GM19438 (cell line): ENCODE data around the gene EVPLL.
"Not testable (repeated sequence)": the region's sequence is repeated elsewhere in the genome, so short reads cannot be mapped to it uniquely, and the experiment has no call there.

Experiments used
- ATAC-seq: cut with Tn5 transposase; IDR thresholded peaks from one replicate; pipeline ENCODE4 v1.9.1; 2021; ENCODE audit warnings: low read depth; ENCODE audit not compliant: unreplicated experiment

The EVPLL gene

DNA sequence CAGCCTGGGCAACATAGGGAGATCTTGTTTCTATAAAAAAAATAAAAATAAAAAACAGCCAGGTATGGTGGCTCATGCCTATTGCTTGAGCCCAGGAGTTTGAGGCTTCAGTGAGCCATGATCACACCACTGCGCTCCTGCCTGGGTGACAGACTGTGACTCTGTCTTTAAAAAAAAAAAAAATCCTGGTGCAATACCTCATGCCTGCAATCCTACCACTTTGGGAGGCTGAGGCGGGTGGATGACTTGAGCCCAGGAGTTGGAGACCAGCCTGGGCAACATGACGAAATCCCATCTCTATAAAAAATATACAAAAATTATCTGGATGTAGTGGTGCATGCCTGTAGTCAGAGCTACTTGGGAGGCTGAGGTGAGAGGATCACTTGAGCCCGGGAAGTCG is 1.0 kb downstream of the EVPLL start:
- not testable (repeated sequence) for ATAC-seq

DNA sequence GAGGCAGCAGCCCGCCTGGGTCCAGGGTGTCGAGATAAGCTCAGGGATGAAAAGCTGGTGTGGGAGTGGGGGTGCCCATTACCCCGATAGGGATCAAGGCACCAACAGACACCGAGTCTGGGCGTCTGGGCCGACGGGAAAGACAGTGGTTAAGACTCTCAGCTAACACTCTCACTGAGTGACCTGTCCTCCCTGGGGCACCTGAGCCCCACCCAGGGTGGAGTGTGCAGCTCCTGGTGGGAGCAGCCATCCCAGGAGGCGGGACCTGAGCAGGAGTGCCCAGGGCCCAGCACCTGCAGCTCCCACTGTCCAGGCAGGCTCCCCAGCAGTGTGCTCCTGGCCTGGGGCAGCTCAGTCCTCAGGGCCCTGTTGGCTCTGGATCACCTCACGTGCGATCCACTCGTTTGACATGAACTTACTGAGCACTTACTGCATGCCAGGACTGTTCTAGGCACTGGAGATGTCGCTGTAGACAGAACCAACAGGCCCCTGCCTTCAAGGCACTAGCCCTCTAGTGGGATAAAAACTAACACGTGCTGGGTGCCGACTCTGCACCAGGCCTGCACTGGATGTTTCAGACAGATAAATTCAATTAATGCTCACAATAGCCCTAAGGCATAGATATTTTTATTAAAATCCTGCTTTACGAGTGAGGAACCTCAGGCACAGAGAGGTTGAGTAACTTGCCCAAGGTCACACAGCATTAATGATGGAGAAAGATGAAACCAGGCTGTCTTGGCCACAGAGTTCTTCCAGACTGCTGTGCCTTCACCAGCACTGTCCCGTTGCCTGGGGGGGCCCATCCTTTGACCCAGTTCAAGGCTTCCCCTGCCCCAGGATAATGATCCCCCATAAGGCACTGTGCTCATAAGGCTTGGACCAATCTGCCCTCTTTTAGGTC is 1.9 kb downstream of the EVPLL start:
- ATAC-seq = no peak

DNA sequence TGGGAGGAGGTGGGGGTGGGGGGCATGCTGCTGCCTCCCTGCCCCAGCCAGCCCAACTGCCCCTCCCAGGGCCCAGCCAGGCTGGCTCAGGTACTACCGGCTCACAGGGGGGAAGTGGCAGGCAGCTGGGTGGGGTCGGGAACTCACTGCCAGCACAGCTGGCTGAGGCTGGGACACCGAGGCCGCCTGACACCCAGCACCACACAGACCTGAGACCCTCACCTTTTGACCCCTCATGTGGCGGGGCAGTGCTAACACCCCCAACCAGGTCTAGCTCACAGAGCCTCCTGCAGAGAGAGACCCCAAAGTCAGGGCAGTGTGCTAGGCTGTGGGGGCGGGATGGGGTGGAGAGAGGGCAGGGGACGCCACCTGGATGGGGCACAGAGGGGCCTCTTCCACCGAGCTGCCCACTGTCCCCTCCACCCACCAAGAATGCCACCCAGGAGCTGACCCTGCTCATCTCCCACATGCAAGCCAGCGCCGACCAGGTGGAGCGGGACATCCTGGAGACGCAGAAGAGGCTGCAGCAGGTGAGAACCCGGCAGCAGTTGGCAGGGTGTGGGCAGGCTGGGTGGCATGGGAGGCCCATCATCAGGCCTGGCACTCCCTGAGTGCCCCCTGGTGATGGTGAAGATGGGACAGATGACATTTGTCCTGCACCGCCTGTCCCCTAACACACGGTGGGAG is 3.0 kb downstream of the EVPLL start:
- no peak for ATAC-seq

DNA sequence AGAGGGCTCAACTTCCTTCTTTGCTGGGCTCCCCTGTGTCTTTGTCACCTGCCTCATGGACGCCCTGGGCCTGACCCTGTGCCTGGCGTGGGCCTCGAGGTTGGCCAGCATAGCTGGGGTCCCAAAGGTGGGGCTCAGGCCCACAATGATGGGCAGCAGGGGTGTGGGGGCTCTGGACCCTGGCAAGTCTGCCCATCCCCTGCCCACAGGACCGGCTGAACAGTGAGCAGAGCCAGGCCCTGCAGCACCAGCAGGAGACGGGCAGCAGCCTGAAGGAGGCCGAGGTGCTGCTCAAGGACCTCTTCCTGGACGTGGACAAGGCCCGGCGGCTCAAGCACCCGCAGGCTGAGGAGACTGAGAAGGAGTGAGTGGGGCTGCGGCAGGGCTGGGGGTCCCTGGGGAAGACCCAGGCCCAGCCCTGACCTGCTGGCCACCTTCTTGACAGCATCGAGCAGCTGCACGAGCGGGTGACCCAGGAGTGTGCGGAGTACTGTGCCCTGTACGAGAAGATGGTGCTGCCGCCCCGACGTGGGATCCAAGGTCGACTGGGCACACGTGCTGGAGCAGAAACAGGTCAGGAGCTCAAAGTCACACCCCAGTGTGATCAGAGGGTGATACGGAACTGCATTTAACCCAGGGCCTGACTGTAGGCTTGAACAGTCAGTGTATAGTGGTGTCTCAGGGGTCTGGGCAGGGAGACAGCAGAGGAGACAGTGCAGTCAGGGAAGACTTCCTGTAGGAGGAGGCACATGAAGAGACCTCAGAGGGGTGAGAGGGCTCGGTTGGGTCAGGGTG is 3.8 kb downstream of the EVPLL start:
- no peak for ATAC-seq

DNA sequence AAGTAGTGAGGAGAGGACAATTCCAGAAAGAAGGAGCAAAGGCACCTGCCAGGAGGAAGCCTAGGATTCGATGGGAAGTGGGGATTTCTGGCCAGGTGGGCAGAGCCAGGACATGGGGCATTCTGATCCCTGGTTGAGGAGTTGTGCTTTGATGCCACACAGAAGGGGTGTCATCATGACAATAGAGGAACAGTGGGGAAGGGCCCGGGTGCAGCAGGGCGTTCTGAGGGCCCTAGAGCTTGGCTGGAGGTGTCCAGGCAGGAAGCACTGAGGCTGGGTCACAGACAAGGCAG is 4.3 kb downstream of the EVPLL start:
- no peak for ATAC-seq

DNA sequence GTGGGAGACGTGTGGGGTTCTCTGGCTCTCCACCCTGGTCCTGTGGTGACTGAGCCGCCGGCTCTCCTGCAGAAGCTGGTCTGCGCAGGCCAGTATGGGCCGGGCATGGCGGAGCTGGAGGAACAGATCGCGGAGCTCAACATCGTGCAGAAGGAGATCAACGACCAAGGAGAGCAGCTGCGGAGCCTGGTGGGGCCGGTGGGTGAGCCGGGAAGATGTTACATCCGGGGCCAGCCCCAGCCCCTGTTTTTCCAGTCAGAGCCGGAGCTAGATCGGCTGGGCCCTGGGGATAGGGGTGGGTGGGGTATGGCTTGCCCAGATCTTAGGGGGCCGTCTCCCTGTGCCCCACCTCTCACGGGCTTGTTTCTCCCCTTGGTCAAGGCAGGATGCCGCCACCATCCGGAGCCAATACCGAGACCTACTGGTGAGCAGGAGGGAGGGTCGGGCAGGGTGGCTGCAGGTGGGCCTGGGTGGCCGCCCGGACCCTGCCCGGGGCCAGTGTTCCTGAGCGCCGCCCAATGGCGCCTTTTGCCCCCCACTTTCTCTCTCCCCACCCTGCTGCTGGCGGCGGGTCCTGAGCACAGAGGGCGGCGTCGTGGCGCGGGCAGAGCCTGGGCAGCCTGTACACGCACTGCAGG is 5.0 kb downstream of the EVPLL start:
- ATAC-seq = no peak

DNA sequence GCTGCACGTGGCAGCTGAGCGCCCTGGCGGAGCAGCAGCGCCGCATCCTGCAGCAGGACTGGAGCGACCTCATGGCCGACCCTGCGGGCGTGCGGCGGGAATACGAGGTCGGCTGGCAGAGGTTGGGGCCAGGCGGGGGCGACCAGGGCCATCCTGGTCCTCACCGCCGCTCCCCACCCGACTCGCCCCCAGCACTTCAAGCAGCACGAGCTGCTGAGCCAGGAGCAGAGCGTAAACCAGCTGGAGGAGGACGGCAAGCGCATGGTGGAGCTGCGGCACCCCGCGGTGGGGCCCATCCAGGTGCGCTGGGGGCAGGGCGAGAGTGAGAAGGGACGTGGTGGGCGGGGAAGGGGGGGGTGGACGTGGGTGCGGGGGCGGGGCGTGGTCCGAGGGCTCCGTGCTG is 5.5 kb downstream of the EVPLL start:
- not testable (repeated sequence) for ATAC-seq

DNA sequence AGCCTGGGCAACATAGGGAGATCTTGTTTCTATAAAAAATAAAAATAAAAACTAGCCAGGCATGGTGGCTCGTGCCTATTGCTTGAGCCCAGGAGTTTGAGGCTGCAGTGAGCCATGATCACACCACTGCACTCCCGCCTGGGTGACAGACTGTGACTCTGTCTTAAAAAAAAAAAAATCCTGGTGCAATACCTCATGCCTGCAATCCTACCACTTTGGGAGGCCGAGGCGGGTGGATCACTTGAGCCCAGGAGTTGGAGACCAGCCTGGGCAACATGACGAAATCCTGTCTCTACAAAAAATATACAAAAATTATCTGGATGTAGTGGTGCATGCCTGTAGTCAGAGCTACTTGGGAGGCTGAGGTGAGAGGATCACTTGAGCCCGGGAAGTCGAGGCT is 6.7 kb downstream of the EVPLL start:
- ATAC-seq = not testable (repeated sequence)

DNA sequence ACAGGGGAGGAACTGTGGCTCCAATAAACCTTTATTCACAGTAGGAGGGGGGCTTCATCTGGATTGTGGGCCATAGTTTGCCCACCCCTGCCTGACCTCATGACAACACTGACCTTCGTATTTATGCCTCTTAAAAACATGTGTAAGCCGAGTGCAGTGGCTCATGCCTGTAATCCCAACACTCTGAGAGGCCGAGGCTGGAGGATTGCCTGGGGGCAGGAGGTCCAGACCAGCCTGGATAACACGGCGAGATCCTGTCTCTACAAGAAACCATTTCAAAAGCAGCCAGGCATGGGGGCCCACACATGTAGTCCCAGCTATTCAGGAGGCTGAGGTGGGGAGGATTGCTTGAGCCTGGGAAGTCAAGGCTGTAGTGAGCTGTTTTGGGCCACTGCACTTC is 10.0 kb downstream of the EVPLL start:
- ATAC-seq = not testable (repeated sequence)

DNA sequence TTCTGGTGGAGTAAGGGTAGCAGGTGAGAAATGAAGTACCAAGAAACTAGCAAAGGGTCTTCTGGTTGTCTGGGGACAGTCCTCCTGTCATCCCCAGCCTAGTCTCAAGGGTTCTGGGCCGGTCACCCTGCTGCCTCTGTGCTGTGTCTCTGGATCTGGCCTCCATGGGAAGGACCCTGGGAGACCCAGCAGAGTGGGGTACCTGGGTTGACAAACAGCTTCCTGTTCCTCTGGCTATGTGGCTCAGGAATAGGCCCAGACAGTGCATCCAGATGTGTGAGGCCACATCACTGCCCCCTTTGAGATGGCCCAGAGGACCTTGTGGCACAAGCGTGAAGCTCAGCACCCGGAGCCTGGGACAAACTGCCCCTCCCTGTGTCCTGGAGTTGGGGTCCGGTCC is 10.7 kb downstream of the EVPLL start:
- ATAC-seq = not testable (repeated sequence)

DNA sequence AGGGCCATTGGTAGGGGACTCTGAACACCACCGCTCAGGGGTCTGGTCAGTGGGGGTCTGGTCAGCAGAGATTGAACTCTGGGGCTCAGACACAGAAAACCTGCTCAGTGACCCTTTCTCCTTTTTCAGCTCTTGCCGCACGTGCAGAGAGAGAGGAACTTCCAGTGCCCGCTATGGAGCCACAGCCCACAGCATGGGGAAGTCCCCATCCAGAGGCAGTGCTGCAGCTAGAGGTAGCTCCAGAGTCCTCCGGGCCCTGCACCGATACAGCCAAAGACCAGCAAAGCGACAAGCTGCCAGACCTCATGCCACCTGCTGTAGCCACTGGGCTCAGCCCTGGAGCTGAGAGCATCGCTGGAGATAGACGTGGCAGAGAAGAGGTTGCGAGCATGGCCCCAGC is 11.2 kb downstream of the EVPLL start:
- not testable (repeated sequence) for ATAC-seq

DNA sequence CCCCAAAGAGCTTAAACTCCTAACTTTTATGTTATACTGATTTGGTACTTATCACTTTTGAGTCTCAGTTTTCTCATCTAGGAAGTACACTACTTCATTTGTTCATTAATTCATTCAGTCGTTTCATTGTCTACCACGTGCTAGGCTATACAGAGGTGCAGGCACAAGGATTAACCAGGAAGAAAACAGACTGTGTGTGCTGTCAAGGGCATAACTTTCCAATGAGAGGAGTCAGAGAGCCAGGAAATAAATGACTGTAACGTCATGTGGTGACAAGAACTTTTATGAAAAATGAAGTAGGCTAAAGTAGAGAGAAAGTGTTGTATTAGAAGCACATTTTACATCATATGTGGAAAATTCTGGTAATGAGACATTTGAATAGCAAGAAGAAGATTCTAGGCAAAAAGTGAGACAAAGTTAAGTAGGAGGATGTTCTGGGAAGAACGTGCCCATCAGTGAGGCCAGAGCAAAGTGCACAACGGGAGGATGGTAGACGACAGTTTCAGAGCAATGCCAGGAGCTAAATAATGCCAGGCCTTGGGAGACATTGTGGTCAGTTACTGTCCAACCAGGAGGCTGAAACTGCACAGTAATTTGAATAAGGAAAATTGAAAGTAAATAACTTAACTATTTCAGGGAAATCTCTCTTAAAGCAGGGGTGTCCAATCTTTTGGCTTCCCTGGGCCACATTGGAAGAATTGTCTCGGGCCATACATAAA is 24.5 kb downstream of the EVPLL start:
- not testable (repeated sequence) for ATAC-seq

DNA sequence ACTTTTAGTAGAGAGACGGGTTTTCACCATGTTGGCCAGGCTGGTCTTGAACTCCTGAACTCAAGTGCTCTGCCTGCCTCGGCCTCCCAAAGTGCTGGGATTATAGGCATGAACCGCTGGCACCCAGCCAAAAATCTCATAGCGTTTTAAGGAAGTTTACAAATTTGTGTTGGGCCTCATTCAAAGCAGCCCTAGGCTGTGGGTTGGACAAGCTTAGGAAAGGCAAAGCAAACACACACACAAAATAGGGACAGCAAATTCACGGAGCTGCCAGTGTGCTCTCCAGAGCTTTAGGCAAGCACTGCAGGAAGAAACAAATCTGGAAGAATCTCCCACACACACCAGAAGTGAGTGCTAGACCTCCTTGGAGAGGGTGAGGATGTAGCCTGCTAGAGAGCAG is 25.6 kb downstream of the EVPLL start:
- ATAC-seq = not testable (repeated sequence)

DNA sequence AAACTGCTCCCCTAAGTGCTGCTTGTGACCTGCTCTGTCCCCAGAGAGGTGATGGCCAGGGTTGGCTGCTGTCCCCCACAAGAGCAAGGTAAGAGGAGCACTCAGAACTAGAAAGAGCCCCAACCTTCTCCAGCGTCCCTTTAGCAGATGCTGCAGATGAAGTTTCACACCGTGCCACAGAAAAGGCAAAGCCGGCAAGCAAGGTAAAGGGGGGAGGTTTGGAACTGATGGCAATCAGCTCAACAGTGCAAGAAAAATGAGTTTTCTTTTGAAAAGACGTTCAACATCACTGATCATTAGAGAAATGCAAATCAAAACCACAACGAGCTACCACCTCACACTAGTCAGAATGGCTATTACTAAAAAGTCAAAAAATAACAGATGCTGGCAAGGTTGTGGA is 26.0 kb downstream of the EVPLL start:
- ATAC-seq = peak; percentile 91

DNA sequence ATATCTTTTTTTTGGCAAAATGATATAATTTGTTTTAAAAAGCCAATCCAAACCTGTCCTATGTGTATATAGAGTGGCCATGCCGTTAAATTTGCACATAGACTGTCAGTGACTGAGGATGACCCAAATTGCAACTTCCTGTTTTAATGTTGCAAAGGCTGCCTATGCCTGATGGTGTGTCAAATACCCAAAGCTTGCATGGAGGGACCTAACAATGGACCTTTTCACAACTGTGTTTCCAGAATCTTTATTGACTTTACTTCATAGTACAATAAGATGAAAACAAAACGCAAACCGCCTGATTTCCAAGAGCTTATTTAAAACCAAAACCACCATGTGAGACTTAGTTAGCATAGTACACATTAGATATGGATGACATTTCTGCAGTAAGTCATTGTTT is 31.3 kb downstream of the EVPLL start:
- ATAC-seq = not testable (repeated sequence)

DNA sequence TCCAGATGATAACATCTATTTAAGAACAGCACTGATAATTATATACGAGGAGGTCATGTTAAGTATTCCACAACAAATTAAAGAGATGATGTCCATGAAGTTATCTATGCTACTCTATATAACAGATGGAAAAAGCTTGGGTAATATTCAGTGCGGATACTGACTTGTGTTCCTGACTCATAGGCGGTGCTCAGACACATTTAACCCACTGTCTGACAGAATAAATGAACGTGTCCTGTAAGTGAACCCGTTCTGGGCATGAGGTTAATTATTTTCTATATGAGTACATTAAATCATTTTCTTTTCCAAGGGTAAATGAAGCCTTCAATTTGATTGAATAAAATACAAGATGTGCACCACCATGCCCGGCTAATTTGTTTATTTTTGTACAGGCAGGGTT is 31.7 kb downstream of the EVPLL start:
- ATAC-seq = not testable (repeated sequence)

DNA sequence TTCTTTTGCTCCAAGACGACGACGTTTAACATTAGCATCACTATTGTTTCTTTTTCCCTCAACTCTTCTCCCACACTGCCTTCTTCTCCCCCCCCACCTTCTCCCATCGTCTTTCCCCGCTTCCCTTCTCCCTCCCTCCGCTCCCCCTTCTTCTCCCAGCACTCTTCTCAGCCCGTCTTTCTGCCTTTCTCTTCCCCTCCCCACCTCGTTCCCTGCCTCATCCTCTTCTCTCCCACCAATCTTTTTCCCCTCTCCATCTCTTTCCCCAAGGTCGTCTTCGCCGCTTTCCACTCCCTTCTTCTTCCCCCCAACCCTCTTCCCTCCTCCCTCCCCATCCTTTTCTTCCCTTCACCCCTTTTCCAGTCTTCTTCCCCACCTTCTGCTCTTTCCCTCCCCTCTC is 33.2 kb downstream of the EVPLL start:
- ATAC-seq = not testable (repeated sequence)

DNA sequence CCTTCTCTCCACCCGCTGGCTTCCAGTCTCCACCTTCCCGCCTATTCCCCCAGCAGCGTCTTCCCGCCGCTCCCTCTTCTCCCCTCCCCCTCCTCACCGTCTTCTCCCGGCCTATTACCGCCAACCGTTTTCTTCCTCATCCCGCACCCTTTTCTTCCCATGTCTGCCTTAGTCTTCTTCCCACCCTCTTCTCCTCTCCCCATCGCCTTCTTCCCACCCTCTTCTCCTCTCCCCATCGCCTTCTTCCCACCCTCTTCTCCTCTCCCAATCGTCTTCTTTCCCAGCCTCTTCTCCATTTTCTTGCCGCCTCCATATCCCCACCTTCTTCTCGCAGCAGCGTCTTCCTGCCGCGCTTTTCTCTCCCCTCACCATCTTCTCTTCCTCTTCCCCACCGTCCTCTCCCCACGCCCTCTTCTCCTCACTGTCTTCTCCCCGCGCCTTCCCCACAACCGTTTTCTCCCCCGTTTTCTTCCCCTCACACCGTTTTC is 33.8 kb downstream of the EVPLL start:
- ATAC-seq = not testable (repeated sequence)

DNA sequence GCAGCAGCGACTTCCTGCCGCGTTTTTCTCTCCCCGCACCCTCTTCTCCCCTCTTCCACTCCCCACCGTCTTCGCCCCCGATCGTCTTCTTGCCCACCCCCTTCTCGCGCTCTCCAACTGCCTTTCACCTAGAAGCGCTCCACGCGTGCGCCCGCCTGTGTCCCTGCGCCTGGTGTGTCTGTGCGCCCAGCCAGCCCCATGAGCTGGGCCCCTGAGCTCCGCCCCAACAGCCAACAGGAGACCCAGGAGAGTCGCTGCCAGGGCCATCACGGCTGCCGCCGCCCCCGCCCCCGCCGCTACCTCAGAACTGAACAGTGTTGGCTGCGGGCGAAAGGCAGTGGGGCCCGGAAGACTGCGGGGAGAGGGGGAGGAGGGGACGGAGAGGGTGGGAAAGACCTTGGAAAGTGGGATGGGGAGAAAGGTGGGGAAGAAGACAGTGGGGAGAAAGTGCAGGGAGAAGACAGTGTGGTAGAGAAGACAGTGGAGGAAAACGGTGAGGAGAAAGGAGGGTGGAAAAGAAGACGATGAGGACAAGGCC is 34.5 kb downstream of the EVPLL start:
- not testable (repeated sequence) for ATAC-seq

DNA sequence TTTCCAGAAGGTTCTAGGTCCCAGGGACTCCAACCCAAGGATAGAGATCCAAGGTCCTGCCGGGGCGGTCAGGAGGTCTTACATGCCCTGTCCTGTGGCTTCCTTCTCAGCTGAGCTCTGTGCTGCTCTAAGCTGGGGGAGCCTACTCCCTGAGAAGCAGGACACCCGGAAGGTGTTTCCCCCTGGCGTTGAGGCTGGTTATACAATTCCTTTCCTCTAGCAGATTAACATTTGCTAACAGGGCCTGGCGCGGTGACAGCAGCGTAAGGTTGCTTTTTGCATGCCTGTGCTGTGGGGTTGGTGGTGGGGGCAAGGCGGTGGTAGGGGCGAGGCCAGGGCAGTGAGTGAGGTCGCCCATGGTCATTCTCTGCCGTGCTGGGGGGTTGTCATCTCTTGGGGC is 43.9 kb downstream of the EVPLL start:
- not testable (repeated sequence) for ATAC-seq
